Dermis microvascular lymphatic vessel endothelial cell (primary cell): Measurements from ENCODE around the gene C22orf31. TPM values are rescaled to one million over a fixed set of nuclear protein-coding genes. Genes with fewer than 3 reads are reported as not detected.
"Not testable (repeated sequence)": the region's sequence is repeated elsewhere in the genome, so short reads cannot be mapped to it uniquely, and the experiment has no call there.

ENCODE experiments used
- DNase-seq, 2 donors: peaks; one replicate each; pipeline versions ENCODE4 v3.0.0 to v3.0.0-alpha.2; 2010; ENCODE audit warnings: low read depth in 2 of 2
- total RNA-seq: library from RNA; depleted of rRNA; stranded (reverse); fragments of >200 nt; gene quantifications from 2 replicates; pipeline ENCODE4 v1.2.1, GENCODE V29; 2014

C22orf31 gene
- total RNA-seq, 1 donor from 2014 or later, result not detected

DNA sequence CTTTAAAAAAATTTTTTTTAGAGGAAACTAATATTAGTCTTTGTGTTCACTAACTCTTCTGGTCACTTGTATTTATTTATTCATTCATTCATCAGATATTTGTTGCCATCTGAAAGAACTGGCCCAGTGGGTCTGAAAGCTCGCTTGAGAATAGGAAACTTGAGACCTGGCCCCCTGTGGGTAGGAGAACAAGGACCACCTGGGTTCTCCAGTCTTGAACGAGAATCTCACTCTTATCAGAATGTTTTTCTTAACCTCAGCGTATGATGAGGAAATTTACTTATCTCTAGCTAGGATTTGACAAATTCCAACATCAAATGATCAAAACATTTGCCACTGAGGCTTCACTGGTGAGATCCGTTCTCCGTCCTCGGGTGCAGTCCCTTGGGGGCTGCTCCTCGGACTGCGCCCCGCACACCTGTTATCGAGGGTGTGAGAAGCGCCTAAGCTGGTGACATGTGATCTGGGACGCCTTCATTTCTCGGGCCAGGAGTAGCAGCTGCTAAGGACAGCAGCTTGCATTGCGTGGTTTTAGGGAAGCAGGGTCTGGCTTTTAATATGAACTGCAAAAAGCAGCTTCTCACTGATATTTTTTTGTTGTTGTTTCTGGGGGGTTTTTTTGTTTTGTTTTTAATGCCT, 6.3 kb downstream of the C22orf31 start:
- no peak for DNase-seq

DNA sequence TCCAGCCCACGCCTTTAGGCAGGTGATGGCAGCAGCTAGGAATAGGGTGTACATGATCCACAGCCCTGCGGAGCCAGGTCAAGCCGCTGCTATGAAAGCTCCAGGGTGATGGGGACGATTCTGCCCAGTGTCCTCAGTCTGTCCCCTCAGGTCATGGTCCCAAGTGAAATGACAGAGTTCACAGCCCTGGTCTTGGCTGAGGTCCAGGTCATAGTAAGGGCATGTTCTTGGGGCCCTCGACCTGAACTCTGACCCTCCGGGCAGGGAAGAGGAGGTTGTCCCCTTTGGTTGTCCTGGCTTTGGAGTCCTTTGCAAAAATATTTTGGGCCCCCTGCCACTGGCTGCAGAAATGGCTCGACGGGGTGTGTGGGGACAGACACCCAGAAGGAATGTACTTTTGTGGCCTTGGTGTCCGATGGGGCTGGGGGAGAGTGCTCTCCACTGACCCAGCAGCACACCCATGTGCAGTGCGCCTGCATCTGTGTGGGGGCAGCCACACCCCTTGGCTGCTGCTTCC, 7.3 kb downstream of the C22orf31 start:
- DNase-seq, result no peak

DNA sequence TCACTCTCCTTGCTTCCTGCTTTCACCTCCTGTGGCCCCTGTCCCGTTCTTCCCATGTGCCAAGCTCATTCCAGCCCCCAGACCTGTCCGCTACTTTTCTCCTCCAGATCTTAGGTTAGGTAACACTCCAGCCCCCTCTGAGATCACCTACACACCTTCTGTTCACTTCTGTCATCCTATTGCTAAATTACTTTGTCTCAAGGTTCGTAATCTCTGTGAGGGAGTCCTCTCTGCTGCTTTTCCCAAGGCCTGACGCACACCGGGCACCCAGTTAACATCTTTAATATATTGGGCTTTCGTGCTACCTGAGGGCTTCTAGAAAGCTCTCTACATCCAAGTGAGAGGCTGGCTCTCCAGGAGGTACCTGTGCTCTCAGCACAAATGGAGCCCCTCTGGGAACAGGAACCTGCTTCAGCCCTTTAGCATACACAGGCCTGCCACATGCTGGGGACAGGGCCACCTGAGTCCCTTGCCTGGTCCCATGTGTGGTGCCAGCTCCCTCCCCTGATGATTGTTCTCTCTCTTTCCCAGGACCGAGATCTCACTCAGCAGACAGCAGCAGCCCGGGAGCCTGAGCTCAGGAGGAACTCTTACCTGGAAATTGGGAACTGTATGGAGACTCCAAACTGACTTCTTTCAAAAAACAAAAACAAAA, 8.5 kb downstream of the C22orf31 start:
- DNase-seq, result no peak

DNA sequence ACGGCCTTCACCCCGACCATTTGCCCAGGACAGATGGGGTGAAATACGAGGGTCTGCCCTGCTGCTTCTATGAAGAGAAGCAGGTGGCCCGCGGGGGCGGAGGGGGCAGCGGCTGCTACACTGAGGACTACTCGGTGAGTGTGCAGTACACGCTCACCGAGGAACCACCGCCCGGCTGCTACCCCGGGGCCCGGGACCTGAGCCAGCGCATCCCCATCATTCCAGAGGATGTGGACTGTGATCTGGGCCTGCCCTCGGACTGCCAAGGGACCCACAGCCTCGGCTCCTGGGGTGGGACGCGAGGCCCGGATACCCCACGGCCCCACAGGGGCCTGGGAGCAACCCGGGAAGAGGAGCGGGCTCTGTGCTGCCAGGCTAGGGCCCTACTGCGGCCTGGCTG, 11.2 kb downstream of the C22orf31 start:
- no peak for DNase-seq

DNA sequence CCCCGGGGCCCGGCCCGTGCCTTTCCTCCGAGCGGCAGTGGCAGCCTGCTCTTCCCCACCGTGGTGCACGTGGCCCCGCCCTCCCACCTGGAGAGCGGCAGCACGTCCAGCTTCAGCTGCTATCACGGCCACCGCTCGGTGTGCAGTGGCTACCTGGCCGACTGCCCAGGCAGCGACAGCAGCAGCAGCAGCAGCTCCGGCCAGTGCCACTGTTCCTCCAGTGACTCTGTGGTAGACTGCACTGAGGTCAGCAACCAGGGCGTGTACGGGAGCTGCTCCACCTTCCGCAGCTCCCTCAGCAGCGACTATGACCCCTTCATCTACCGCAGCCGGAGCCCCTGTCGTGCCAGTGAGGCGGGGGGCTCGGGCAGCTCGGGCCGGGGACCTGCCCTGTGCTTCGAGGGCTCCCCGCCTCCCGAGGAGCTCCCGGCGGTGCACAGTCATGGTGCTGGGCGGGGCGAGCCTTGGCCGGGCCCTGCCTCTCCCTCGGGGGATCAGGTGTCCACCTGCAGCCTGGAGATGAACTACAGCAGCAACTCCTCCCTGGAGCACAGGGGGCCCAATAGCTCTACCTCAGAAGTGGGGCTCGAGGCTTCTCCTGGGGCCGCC, 11.9 kb downstream of the C22orf31 start:
- DNase-seq, result no peak

DNA sequence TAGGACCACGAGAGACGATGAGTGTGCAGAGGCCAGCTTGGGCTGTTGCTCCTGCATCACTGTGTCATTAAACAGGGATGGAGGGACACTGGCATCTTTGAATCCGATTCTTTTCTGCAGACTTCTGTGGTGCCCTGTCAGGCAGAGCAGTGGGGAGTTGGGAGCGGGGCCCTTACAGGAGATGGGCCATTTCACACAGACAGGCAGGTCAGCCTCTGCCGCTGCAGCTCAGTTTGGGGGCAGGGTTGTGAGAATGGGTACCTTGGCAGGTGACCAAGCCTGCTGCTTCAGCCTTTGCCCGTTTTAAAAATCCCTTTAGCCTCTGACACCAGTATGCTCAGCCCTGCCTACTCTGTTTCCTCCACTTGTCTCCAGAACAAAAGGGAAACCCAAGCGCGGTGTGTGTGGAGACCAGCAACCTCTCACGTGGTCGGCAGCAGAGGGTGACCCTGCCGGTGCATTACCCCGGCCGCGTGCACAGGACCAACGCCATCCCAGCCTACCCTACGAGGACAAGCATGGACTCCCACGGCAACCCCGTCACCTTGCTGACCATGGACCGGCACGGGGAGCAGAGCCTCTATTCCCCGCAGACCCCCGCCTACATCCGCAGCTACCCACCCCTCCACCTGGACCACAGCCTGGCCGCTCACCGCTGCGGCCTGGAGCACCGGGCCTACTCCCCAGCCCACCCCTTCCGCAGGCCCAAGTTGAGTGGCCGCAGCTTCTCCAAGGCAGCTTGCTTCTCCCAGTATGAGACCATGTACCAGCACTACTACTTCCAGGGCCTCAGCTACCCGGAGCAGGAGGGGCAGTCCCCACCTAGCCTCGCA, 12.6 kb downstream of the C22orf31 start:
- no peak for DNase-seq

DNA sequence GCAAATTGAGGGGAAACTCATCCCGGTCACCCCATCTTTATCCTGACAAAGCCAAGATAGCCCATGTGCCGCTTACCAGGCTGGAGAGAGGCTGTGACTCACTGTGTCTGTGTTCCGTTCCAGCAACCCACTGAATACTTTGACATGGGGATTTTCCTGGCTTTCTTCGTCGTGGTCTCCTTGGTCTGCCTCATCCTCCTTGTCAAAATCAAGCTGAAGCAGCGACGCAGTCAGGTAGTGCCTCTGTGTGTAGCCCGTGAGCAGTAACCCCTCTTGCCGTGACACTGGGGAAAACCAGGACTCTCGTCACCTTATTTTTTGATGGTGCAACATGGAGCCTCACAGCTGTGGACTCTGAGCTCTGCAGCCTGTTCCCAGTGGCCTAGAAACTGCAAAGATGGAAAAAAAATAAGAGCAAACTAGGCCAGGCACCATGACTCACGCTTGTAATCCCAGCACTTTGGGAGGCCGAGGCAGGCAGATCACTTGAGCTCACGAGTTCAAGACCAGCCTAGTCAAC, 16.9 kb downstream of the C22orf31 start:
- DNase-seq, result peak in 1 of 2 donors; percentile 74

DNA sequence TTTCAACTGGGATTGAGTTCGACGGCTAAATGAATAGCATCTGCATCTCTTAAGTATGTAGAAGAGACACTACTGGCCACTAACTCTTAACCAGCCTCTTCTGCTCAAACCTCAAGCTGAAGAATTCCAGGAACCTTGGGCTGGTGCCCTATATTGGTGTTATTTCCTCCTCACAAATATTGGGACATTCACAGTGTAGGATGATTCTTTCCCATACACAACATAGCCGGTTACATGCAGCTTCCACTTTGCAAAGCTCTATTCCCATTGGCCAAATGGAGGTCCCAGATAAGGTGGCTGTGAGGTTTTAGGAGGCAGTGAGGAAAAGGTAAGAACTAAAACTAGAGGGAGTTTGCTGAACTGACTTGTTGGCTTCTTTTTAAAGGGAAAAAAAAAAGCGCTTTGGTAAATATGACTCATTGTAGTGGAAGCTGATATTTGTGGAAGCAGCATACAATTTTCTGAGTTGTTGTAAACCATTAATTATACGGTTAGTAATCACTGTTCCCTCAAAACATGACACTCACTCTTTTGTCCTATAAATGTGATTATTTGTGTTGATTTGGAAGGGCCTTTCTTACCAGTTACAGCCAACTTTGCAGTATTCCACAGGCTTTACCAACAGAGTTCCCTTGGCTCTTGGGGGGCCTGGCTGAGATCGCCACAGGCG, 17.6 kb downstream of the C22orf31 start:
- DNase-seq, result peak in 1 of 2 donors; percentile 51

DNA sequence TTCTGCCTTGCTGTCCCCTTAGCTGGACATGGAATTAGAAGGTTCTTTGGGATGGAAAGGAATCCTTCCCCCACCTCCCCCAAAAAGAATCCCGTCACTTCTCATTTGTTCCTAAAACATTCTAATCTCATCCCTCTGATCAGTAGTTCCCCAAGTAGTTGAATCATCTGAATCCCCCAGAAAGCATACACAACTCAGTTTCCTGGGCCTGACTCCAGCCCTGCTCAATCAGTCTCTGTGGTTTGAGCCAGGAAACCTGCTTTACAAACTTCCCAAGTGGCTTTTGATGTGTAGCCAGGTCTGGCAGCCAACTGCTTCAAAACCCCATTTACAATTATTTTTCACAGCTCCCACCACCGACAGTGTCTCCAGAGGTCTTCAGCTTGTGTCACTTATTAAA, 20.2 kb downstream of the C22orf31 start:
- DNase-seq, result peak in 1 of 2 donors; percentile 70

DNA sequence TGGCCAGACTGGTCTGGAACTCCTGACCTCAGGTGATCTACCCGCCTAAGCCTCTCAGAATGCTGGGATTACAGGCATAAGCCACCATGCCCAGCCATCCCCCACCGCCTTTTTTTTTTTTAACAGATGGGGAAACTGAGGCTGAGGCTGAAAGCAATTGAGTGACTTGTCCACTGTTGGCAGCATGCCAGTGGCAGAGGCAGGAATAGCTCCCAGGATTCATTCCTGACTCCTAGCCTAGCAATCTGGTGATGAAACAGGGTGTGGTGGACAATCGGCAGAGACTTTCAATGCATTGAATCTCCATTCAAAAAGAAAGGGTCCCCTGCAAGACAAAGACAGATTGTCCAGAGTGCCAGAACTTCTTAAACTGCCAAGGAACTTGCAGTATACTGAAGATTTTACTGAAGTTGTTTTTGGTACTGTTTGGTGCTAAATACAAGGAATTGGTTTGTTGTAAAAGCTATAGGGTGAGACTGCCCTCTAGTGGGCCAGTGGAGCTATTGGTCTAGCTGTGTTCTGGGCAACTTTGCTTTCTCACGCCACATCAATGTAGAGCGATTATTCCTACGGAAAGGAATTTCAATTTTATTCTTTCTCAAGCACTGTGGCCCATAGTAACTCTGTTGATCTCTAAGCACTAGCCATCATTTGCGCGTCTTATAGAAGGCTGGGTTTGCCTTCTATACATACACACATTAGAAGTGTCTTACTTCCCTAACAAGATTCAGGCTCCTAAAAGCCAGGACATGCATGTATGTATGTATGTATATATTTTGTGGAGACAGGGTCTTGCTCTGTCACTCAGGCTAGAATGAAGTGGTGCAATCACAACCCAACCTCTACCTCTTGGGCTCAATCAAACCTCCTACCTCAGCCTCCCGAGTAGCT, 21.0 kb downstream of the C22orf31 start:
- peak; percentile 70 to 87 for DNase-seq

DNA sequence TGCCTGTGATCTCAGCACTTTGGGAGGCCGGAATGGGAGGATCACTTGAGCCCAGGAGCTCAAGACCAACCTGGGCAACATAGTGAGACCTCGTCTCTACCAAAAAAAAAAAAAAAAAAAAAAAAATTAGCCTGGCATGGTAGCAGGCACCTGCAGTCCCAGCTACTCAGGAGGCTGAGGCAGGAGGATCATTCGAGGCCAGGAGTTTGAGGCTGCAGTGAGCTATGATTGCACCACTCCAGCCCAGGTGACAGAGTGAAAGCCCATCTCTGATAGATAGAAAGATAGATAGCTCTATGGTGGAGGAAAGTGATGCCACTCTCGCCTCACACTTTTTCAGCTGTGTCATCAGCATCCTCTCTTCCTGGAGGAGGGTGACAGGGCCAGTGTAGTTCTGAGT, 21.9 kb downstream of the C22orf31 start:
- not testable (repeated sequence) for DNase-seq

DNA sequence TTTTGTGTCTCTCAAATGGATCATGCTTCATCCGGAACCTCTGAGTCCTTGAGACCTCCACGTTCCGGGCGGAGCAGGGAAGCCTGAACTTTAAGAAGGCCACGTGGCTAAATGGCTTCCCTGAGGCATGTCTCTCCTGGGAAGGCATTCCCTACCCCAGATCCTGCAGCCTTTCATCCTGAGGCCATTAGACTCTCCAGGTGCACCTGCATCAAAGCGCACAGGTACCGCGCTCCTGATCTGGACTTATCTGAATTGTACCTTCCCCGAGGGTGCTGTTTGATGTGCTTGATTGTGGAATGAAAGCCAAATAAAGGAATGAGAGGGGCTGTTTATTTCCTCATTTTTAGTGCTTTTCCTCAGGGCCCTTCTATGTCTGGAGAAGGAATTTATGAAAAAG, 22.5 kb downstream of the C22orf31 start:
- no peak for DNase-seq

DNA sequence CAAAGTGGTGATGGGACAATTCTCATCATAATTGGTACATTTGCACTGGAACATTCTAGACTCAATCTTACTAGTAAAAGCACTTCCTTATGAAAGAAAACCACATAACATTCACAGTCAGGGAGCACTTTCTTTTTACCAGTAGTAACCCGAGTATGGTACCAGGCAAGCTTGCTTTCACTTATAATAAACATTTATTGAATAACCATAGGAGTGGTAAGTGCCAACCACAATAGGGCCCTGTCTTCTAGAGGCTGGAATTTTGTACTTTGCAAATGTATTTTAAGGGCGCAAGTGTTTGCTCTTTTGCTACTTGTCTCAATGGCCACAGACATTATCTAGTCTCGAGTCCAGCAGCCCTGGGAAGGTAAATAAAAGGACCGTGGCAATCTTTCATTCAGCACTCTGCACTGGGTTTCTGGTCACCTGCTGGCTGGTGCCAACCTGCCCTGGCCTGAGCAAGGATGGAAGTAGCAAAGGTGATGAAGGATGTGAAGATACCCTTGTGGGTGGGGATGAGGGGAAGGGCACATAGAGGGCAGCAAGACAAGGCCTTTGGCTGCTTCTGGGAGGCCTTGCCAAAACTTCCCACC, 24.2 kb downstream of the C22orf31 start:
- DNase-seq, result no peak

DNA sequence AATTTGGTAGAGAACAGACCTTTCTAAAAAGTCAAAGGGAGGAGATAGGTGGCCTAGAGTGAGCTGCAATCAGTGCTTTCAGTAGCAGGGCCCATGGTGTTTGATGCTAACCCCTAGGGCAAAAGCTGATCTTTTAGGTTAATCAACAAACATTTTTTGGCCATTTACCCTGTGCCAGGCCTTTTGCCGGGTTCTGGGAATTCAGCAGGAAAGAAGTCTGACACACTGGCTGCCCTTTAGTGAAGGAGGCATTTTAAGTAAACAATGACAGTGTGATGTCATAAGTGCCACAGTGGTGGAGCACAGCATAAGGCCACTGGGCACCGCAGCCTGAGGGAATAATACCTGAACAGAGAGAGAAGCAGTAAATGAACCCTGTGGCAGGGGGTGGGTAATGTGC, 29.0 kb downstream of the C22orf31 start:
- DNase-seq, result peak in 1 of 2 donors; percentile 67

DNA sequence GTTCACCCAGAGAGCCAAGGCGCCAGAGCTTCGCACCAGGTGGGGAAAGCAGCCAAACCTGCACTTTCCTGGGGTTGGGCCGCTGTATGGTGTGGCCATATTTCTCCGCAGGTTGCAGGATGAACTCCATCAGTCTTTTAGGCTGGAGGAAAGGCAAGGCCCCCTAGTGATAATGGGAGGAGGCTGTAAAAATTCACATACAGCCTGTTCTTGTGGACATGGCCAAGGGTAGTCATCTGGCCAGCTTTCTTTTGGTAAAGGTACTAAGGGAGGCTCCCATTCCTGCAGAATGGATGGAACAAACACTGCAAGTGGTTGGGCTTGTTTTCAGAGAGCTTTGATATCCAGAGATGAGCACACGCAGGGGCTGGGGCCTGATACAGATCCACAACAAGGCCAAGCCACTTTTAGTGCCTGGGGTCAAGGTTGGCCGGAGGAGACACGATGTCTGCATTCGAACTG, 29.6 kb downstream of the C22orf31 start:
- DNase-seq, result peak in 1 of 2 donors; percentile 6

DNA sequence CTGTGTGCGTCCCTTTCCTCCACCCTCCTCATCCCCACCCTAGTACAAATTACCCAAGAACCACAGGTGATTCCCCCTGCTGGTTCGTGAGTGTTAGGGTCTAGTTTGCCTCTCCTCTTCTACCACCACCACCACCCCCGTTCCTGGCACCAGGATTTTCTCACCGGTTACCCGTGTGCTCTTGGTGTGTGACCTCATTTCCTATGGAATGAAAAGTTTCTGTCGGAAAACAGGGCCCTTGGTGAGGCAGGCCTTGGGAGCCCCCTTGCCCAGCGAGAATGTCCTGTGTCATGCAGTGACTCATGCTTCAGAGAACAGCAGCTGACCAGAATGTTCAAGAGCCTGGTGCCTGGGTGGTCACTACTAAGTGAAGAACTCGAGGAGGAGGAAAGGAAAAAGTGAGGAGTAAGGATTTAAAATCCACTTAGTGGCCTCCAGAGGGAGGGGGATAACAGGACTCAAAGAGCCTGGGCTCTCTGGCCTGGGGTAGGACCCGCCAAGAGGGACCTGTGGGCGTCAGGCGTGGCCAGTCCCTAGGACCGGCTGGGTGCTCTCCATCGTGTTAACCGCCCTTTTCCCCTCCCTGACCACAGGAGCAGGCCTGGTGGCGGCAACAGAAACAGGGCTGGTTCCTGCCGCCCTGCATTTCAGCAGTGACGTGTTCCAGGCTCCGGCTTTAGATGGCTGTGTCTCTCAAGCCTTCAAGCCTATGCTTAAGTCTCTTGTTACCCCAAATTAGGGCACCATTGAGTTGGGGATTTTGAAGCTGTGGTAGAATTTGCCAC, 30.2 kb downstream of the C22orf31 start:
- peak; percentile 90 to 98 for DNase-seq

DNA sequence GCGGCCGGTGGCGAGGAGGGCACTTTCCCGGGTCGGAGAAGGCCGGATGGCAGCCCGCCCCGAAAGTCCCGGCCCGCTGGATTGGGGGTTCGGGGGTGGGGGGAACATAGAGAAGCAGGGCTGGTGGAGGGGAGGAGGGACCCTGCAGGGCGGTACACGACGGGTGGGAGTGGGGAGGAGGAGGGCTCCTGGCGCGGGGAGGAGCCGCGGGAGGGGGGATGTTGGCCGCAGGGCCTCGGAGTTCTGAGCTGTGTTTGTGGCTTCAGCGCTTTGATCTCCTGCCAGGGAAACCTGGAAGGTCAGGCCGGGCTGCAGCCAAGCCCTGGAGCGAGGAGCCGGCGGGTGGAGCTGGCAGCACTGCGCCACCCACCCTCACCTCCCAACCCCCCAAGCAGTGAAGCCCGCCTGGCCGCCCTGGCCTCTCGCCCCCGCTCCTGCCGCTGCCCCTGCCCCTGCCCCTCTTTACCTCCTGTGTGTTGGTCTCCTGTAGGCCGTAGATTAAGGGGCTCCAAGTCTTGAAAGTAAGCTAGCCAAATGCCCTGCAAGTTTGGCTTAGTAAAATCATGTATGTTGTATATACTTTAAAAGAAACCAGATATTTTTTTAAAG, 30.9 kb downstream of the C22orf31 start:
- peak; percentile 79 to 90 for DNase-seq

DNA sequence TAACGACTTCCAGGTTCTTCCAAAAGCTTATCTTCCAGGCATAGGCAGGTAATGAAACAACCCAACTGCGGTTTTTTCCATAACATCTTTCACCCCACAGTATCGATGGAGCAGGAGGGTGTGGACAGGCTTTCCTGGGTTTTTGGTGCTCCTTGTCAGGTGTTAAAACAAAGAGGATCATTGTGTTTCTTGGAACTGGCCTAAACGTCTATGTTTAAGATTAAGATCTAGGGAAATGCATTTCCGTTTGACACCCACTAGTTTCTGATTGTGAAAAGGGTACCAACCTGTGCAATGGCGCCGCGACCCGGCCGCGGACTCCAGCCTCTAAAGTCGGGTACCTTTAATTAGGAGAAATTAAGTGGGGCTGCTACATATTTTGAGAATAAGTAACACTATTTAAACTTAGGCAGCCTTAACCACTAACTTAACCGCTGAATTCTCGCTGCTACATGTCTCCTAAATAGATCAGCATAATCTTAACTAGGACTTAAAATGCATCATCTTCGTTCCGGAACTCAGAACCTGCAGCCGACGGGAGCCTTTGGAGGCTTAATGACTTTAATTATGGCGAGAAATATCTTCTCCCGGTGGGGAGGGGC, 31.5 kb downstream of the C22orf31 start:
- peak in 1 of 2 donors; percentile 9 for DNase-seq
